Measurements from ENCODE around the gene CHCHD4.

Gene CHCHD4

DNA sequence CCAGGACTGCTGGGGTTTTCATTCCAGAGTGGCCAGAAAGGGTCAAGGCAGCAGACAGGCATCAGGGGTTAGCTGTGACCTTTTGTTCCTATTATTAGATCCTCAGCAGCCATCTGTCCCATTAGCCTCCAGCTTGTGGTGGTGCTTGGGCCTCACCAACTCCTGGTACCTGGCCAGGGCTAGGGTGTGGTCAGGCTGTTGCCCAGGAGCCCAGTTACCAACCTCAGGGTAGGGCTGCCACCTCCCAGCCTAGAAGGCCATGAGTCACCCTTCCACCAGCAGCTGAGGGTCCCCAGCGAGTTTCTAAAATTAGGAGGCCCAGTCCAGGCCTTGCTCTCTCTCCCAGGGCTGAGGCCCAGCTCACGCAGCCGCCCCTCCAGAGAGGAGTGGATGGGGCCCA lies 12.3 kb upstream of the CHCHD4 start:
- Histone ChIP-seq H3K4me3 (replicated peaks; ENCODE audit: insufficient read depth, low read length) (no peak overlapping the region), H3K27me3 (ENCODE audit: insufficient read depth, poor library complexity, severe bottlenecking) (no peaks in the 10 kb centered on the region), H3K27ac (replicated peaks) (no peak overlapping the region)
- TF ChIP-seq, protein P1, sequence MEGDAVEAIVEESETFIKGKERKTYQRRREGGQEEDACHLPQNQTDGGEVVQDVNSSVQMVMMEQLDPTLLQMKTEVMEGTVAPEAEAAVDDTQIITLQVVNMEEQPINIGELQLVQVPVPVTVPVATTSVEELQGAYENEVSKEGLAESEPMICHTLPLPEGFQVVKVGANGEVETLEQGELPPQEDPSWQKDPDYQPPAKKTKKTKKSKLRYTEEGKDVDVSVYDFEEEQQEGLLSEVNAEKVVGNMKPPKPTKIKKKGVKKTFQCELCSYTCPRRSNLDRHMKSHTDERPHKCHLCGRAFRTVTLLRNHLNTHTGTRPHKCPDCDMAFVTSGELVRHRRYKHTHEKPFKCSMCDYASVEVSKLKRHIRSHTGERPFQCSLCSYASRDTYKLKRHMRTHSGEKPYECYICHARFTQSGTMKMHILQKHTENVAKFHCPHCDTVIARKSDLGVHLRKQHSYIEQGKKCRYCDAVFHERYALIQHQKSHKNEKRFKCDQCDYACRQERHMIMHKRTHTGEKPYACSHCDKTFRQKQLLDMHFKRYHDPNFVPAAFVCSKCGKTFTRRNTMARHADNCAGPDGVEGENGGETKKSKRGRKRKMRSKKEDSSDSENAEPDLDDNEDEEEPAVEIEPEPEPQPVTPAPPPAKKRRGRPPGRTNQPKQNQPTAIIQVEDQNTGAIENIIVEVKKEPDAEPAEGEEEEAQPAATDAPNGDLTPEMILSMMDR (IDR thresholded peaks at IDR 0.05; ENCODE audit: insufficient read depth, low read length), result no peak
- TF ChIP-seq GABPA (IDR thresholded peaks at IDR 0.05; ENCODE audit: low read depth), result no peak
- TF ChIP-seq, protein P2, sequence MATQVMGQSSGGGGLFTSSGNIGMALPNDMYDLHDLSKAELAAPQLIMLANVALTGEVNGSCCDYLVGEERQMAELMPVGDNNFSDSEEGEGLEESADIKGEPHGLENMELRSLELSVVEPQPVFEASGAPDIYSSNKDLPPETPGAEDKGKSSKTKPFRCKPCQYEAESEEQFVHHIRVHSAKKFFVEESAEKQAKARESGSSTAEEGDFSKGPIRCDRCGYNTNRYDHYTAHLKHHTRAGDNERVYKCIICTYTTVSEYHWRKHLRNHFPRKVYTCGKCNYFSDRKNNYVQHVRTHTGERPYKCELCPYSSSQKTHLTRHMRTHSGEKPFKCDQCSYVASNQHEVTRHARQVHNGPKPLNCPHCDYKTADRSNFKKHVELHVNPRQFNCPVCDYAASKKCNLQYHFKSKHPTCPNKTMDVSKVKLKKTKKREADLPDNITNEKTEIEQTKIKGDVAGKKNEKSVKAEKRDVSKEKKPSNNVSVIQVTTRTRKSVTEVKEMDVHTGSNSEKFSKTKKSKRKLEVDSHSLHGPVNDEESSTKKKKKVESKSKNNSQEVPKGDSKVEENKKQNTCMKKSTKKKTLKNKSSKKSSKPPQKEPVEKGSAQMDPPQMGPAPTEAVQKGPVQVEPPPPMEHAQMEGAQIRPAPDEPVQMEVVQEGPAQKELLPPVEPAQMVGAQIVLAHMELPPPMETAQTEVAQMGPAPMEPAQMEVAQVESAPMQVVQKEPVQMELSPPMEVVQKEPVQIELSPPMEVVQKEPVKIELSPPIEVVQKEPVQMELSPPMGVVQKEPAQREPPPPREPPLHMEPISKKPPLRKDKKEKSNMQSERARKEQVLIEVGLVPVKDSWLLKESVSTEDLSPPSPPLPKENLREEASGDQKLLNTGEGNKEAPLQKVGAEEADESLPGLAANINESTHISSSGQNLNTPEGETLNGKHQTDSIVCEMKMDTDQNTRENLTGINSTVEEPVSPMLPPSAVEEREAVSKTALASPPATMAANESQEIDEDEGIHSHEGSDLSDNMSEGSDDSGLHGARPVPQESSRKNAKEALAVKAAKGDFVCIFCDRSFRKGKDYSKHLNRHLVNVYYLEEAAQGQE (IDR thresholded peaks at IDR 0.05; ENCODE audit: insufficient replicate concordance, low read depth), result no peak
- no peak for TF ChIP-seq SPI1 (IDR thresholded peaks at IDR 0.05; ENCODE audit: borderline replicate concordance, low read depth)
- TF ChIP-seq POLR2AphosphoS5 (IDR thresholded peaks at IDR 0.05; ENCODE audit: low read depth), result no peak
- no peak for DNase-seq (ENCODE audit: low read depth in 1 of 2, low spot score in 1 of 2)

DNA sequence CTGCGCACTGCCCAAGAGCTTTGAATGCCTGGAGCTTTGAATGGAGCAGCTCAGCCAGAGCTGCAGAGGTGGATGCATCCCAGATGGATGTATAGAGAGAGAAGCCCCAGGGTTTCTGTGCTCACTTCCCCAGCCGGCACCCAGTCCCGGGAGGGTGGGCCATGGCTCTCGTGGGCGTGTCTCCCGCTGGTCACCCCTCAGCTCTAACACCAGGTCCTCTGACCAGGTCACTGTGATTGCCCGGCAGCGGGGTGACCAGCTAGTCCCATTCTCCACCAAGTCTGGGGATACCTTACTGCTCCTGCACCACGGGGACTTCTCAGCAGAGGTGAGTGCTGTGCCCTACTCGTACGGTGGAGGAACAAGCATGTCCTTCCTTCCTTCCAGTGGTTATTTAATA lies 10.9 kb upstream of the CHCHD4 start:
- Histone ChIP-seq H3K4me3 (replicated peaks; ENCODE audit: insufficient read depth, low read length) (no peak overlapping the region), H3K27me3 (ENCODE audit: insufficient read depth, poor library complexity, severe bottlenecking) (no peaks in the 10 kb centered on the region), H3K27ac (replicated peaks) (no peak overlapping the region)
- TF ChIP-seq POLR2AphosphoS5 (IDR thresholded peaks at IDR 0.05; ENCODE audit: low read depth) (no peak), GABPA (IDR thresholded peaks at IDR 0.05; ENCODE audit: low read depth) (no peak), SPI1 (IDR thresholded peaks at IDR 0.05; ENCODE audit: borderline replicate concordance, low read depth) (no peak)
- TF ChIP-seq, protein P2 (IDR thresholded peaks at IDR 0.05; ENCODE audit: insufficient replicate concordance, low read depth), result no peak
- TF ChIP-seq, protein P1 (IDR thresholded peaks at IDR 0.05; ENCODE audit: insufficient read depth, low read length), result no peak
- no peak for DNase-seq (ENCODE audit: low read depth in 1 of 2, low spot score in 1 of 2)

DNA sequence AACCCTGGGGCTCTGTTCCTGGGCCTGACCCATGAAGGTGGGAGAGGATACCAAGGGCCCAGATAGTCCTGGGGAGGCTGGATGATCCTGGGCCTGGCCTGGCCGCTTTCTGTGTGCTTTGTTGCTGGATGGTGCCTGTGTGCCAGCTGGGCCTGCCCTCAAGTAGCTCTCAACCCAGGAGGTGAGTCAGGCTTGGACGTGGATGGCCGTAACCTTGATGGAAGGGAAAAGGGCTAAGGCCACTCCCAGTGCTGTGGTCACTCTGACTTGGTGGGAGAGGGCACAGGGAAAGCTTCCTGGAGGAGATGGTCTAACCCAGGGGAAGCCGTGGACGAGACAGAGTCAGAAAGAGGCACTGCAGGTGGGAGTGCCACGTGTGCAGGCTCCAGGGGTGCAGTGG lies 9.6 kb upstream of the CHCHD4 start:
- no peak overlapping the region for H3K4me3 ChIP-seq (replicated peaks; ENCODE audit: insufficient read depth, low read length)
- TF ChIP-seq, protein P2 (IDR thresholded peaks at IDR 0.05; ENCODE audit: insufficient replicate concordance, low read depth), result no peak
- TF ChIP-seq GABPA (IDR thresholded peaks at IDR 0.05; ENCODE audit: low read depth) (no peak), POLR2AphosphoS5 (IDR thresholded peaks at IDR 0.05; ENCODE audit: low read depth) (no peak), SPI1 (IDR thresholded peaks at IDR 0.05; ENCODE audit: borderline replicate concordance, low read depth) (no peak)
- no peak for DNase-seq (ENCODE audit: low read depth in 1 of 2, low spot score in 1 of 2)
- no peak overlapping the region for H3K27ac ChIP-seq (replicated peaks)
- H3K27me3 ChIP-seq (ENCODE audit: insufficient read depth, poor library complexity, severe bottlenecking), result no peaks in the 10 kb centered on the region
